ENCODE measurements around the gene EPHA8. TPM values are rescaled to one million over a fixed set of nuclear protein-coding genes. Genes with fewer than 3 reads are reported as not detected.

EPHA8 gene
- total RNA-seq, 1 donor from 2014 or later, result not detected

GRCh38 chr1:22576150-22576544 is 12.9 kb downstream of the EPHA8 start:
- no peaks in the 10 kb centered on the region for H3K9me3 ChIP-seq
- intact Hi-C loops (cut with DNase I), result no loop called here
- H3K4me3 ChIP-seq, result no peak overlapping the region
- TF ChIP-seq POLR2A (IDR thresholded peaks at IDR 0.05), result no peak
- TF ChIP-seq POLR2AphosphoS5 (IDR thresholded peaks at IDR 0.05; ENCODE audit: insufficient read depth in 1 of 2, low read depth in 1 of 2), result no peak
- TF ChIP-seq CTCF (IDR thresholded peaks at IDR 0.05), result no peak
- no peak overlapping the region for H3K27ac ChIP-seq
- H3K27me3 ChIP-seq, result no peaks in the 10 kb centered on the region
- DNase-seq (ENCODE audit: extremely low spot score in 2 of 2), result no peak
- H3K36me3 ChIP-seq, result no peaks in the 10 kb centered on the region
- no peaks in the 10 kb centered on the region for H3K4me1 ChIP-seq

- TF ChIP-seq POLR2AphosphoS5 (IDR thresholded peaks at IDR 0.05; ENCODE audit: insufficient read depth in 1 of 2, low read depth in 1 of 2), result no peak
- TF ChIP-seq POLR2A (IDR thresholded peaks at IDR 0.05), result no peak
- no peak for TF ChIP-seq CTCF (IDR thresholded peaks at IDR 0.05)
- no peaks in the 10 kb centered on the region for H3K9me3 ChIP-seq
- no peak overlapping the region for H3K27ac ChIP-seq
- DNase-seq (ENCODE audit: extremely low spot score in 2 of 2), result no peak
- H3K27me3 ChIP-seq, result no peaks in the 10 kb centered on the region
- no peaks in the 10 kb centered on the region for H3K4me1 ChIP-seq
- no peaks in the 10 kb centered on the region for H3K36me3 ChIP-seq
- intact Hi-C loops (cut with DNase I), result no loop called here
- no peak overlapping the region for H3K4me3 ChIP-seq
Observed at GRCh38 chr1:22576617-22577016, 13.3 kb downstream of the EPHA8 start.

- TF ChIP-seq POLR2A (IDR thresholded peaks at IDR 0.05) (no peak), POLR2AphosphoS5 (IDR thresholded peaks at IDR 0.05; ENCODE audit: insufficient read depth in 1 of 2, low read depth in 1 of 2) (no peak), CTCF (IDR thresholded peaks at IDR 0.05) (no peak)
- Histone ChIP-seq H3K27me3 (no peaks in the 10 kb centered on the region), H3K27ac (no peak overlapping the region), H3K36me3 (no peaks in the 10 kb centered on the region), H3K4me3 (no peak overlapping the region), H3K4me1 (no peaks in the 10 kb centered on the region), H3K9me3 (no peaks in the 10 kb centered on the region)
- DNase-seq (ENCODE audit: extremely low spot score in 2 of 2), result no peak
- intact Hi-C loops (cut with DNase I), result no loop called here
Observed at GRCh38 chr1:22578732-22579361, 15.6 kb downstream of the EPHA8 start.

GRCh38 chr1:22579541-22580155 is 16.4 kb downstream of the EPHA8 start:
- no peaks in the 10 kb centered on the region for H3K36me3 ChIP-seq
- H3K4me1 ChIP-seq, result no peaks in the 10 kb centered on the region
- no peak for DNase-seq (ENCODE audit: extremely low spot score in 2 of 2)
- intact Hi-C loops (cut with DNase I), result no loop called here
- no peak overlapping the region for H3K27ac ChIP-seq
- no peaks in the 10 kb centered on the region for H3K9me3 ChIP-seq
- H3K27me3 ChIP-seq, result no peaks in the 10 kb centered on the region
- no peak overlapping the region for H3K4me3 ChIP-seq
- TF ChIP-seq CTCF (IDR thresholded peaks at IDR 0.05), result no peak
- TF ChIP-seq POLR2A (IDR thresholded peaks at IDR 0.05), result no peak
- TF ChIP-seq POLR2AphosphoS5 (IDR thresholded peaks at IDR 0.05; ENCODE audit: insufficient read depth in 1 of 2, low read depth in 1 of 2), result no peak

All from vagina (tissue), 2 donors.